Measurements from ENCODE around the gene EBF3.

Gene EBF3

DNA sequence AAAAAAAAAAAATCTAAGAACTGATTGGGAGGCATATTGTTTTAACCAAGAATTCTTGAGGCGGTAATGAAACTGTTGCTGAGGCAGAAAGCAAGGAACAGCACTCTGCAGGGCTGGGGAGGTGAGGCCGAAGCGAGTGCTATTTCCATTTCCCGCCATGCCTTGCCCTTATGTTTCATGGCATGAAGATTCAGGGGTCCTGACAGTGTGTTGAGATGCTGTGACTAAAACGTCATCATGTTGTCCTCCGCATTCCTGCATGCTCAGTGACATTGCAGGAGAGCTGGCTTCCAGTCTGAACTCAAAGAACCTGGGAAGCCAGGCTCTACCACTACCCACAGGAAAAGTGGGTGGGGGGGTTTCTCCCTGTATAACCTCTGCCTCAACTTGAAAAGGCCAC is 85.2 kb downstream of the EBF3 start:
- no peak overlapping the region for H3K4me3 Mint-ChIP-seq
- H3K4me1 Mint-ChIP-seq (ENCODE audit: low read depth) = peaks cover 10% of the 10 kb centered on the region
- no peaks in the 10 kb centered on the region for H3K9me3 Mint-ChIP-seq
- H3K36me3 Mint-ChIP-seq (ENCODE audit: low read depth) = no peaks in the 10 kb centered on the region
- intact Hi-C loops (cut with micrococcal nuclease) = no loop called here
- peaks cover 2% of the 10 kb centered on the region for H3K27me3 Mint-ChIP-seq
- H3K27ac Mint-ChIP-seq = no peak overlapping the region

DNA sequence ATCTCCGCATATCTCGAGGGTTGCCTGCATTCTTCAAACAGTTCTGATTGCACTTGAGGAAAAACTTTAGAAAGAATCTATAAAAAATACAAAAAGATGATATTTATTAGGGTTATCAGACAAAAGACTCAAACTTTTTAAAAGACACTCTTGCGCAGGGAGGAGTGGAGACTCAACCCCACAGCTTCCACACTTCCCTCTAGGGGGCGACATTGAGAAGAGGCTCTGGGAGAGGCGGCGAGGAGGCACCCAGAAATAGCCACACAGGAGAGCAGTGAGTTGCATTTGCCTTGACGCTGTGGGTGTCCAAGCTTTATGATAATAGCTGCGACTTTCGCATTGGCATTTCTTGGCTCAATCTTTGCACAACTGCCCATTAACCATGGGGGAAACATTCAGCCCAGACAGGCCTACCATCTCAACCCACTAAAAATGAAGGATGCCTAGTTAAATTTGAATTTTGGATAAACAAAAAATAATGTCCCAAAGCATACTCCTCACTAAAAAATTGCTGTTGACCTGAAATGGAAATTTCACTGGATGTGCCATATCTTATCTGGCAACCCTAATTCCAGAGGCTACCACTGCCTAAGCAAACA is 86.2 kb downstream of the EBF3 start:
- H3K27ac Mint-ChIP-seq = no peak overlapping the region
- peaks cover 8% of the 10 kb centered on the region for H3K4me1 Mint-ChIP-seq (ENCODE audit: low read depth)
- peaks cover 2% of the 10 kb centered on the region for H3K27me3 Mint-ChIP-seq
- intact Hi-C loops (cut with micrococcal nuclease) = no loop called here
- no peak overlapping the region for H3K4me3 Mint-ChIP-seq
- no peaks in the 10 kb centered on the region for H3K36me3 Mint-ChIP-seq (ENCODE audit: low read depth)
- no peaks in the 10 kb centered on the region for H3K9me3 Mint-ChIP-seq

DNA sequence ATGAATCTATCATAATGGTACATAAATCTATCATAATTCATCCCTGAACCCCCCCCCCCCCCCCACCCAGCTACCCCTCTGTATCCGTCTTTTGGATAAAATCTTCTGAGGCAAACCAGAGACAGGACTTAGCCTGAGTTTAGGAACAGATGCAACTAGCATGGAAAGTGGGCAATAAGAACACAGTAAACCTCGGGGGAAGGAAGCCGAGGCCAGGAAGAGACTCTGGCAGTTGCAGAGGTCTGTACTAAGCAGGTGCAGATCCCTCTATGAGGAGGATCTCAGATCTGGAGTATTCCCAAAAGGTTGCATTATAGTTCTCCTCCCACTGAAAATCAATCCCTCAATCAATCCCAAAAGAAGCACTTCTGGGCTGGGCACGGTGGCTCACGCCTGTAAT is 87.2 kb downstream of the EBF3 start:
- H3K9me3 Mint-ChIP-seq = no peaks in the 10 kb centered on the region
- H3K27ac Mint-ChIP-seq = no peak overlapping the region
- H3K36me3 Mint-ChIP-seq (ENCODE audit: low read depth) = no peaks in the 10 kb centered on the region
- H3K27me3 Mint-ChIP-seq = peaks cover 2% of the 10 kb centered on the region
- no peak overlapping the region for H3K4me3 Mint-ChIP-seq
- intact Hi-C loops (cut with micrococcal nuclease) = no loop called here
- peaks cover 13% of the 10 kb centered on the region for H3K4me1 Mint-ChIP-seq (ENCODE audit: low read depth)

DNA sequence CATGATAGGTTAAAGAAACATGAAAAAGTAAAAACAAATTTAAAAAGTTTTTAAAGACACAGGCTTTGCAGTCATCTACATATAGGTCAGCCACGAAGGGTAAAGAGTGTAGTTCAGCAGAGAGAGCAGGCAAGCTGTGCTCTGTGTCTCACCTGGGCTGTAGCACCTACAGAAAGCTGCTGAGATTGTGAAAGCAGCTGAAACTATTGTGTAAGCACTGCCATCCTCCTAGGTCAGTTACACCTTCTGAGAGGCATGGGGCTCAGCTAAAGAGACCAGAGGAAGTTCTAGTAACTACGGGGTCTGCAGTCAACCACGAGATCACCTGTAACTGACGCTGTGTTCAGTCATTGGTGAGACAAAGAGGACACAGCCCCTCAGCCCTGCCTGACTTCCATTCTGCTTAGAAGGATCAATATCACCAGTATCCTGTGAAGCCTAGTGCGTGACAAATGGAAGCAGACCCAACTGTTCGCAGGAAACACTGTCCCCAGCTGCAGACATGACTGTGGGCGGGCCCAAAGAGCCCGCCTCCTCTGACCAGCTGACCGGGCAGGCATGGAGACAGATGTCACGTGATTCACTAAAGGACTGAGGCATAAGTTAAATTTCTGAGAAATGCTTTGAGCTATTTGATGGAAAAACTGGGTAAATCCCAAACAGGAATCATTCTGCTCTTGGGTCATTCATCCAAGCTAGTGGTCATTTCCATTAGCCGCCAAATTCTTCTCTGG is 87.9 kb downstream of the EBF3 start:
- H3K27ac Mint-ChIP-seq = no peak overlapping the region
- H3K4me1 Mint-ChIP-seq (ENCODE audit: low read depth) = peaks cover 13% of the 10 kb centered on the region
- H3K27me3 Mint-ChIP-seq = no peaks in the 10 kb centered on the region
- H3K4me3 Mint-ChIP-seq = no peak overlapping the region
- no peaks in the 10 kb centered on the region for H3K36me3 Mint-ChIP-seq (ENCODE audit: low read depth)
- intact Hi-C loops (cut with micrococcal nuclease) = no loop called here
- H3K9me3 Mint-ChIP-seq = no peaks in the 10 kb centered on the region

DNA sequence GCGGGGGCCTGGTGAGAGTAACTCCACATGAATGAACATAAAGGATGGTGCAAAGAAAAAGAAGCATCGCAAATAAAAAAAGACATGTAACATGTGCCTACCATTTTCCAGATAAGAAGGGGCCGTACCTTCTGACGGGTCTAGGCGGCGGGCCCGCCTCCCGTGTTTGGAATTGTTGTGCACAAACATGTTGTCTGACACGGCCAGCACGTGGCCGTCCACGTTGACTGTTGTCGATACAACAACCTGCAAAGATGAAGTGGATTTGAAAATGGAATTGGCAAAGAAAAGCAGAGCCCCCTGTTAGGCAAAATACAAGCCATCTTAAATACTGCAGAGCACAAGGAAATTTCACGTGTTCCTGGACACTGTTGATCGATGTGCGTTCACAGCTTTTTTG is 90.7 kb downstream of the EBF3 start:
- Mint-ChIP-seq H3K27ac (no peak overlapping the region), H3K4me3 (no peak overlapping the region), H3K36me3 (ENCODE audit: low read depth) (no peaks in the 10 kb centered on the region), H3K9me3 (no peaks in the 10 kb centered on the region), H3K27me3 (no peaks in the 10 kb centered on the region), H3K4me1 (ENCODE audit: low read depth) (peaks cover 19% of the 10 kb centered on the region)
- intact Hi-C loops (cut with micrococcal nuclease) = no loop called here

DNA sequence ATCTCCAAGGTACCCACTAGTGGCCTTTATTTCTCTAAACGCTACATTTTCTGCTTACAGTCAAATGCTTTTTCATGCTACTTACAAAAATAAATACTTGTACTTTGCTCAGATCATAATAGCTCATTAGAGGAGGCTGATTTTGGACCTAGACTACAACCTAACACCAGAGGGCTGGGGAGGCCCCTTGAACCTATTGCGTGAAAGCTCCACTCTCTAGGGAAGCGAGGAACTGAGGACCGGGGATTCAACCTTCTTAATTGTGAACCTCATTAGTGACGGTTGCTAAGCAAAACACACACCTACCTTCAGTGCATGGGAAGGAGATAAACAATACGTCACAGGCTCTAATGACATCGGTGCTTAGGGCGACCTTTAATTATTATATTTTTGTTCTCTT is 92.1 kb downstream of the EBF3 start:
- no peaks in the 10 kb centered on the region for H3K36me3 Mint-ChIP-seq (ENCODE audit: low read depth)
- no peaks in the 10 kb centered on the region for H3K27me3 Mint-ChIP-seq
- H3K9me3 Mint-ChIP-seq = no peaks in the 10 kb centered on the region
- no peak overlapping the region for H3K27ac Mint-ChIP-seq
- H3K4me1 Mint-ChIP-seq (ENCODE audit: low read depth) = peaks cover 19% of the 10 kb centered on the region
- intact Hi-C loops (cut with micrococcal nuclease) = no loop called here
- H3K4me3 Mint-ChIP-seq = no peak overlapping the region

DNA sequence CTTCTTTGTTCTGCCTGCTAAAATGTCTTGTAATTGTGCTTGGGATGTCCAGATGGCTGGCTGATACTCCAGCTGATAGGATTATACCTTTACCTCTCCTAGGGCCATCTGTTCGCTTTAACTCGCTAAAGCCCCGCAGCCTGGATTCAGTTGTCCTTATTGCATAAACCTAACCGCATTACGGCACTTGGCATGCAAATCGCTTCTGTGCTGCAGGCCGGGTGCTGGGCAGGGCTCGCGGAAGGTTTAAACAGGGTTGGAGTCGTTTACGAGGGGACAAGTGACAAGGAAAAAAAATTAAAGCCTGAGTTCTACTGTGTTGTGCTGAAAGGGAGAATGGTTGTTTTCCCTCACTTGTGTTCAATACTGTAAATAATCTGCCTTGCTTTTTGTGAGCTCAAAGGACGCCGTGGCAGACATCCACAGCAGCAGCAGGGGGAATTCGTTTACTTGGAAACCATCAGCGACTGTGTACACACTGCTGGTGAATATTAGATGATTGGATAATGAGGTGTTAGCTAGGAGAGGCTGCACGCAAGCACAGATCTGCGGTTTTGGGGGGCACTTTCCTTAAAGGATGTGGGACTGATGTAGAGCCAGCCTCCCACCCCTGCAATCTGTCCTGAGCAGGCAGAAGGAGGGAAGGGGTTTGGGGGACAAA is 93.0 kb downstream of the EBF3 start:
- Mint-ChIP-seq H3K9me3 (no peaks in the 10 kb centered on the region), H3K4me3 (peak overlapping the region; percentile 50), H3K36me3 (ENCODE audit: low read depth) (no peaks in the 10 kb centered on the region), H3K27me3 (no peaks in the 10 kb centered on the region), H3K4me1 (ENCODE audit: low read depth) (peaks cover 19% of the 10 kb centered on the region), H3K27ac (peak overlapping the region; percentile 71)
- intact Hi-C loops (cut with micrococcal nuclease) = no loop called here

DNA sequence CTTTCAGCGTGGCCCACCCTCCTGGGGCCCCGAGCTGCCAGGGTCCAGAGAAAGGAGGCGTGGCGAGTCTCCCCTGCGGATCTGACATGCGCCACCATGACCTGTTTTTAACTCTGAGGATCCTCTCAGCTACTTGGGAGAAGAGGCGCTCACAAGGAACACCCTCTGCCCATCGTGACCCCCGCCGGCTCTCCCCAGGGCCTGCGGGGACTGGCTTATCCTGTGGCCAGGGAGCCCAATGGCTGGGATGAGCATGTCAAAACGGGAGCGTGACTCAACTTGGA is 93.7 kb downstream of the EBF3 start:
- H3K27me3 Mint-ChIP-seq = no peaks in the 10 kb centered on the region
- no peak overlapping the region for H3K27ac Mint-ChIP-seq
- intact Hi-C loops (cut with micrococcal nuclease) = no loop called here
- H3K36me3 Mint-ChIP-seq (ENCODE audit: low read depth) = no peaks in the 10 kb centered on the region
- H3K4me3 Mint-ChIP-seq = no peak overlapping the region
- peaks cover 19% of the 10 kb centered on the region for H3K4me1 Mint-ChIP-seq (ENCODE audit: low read depth)
- no peaks in the 10 kb centered on the region for H3K9me3 Mint-ChIP-seq

DNA sequence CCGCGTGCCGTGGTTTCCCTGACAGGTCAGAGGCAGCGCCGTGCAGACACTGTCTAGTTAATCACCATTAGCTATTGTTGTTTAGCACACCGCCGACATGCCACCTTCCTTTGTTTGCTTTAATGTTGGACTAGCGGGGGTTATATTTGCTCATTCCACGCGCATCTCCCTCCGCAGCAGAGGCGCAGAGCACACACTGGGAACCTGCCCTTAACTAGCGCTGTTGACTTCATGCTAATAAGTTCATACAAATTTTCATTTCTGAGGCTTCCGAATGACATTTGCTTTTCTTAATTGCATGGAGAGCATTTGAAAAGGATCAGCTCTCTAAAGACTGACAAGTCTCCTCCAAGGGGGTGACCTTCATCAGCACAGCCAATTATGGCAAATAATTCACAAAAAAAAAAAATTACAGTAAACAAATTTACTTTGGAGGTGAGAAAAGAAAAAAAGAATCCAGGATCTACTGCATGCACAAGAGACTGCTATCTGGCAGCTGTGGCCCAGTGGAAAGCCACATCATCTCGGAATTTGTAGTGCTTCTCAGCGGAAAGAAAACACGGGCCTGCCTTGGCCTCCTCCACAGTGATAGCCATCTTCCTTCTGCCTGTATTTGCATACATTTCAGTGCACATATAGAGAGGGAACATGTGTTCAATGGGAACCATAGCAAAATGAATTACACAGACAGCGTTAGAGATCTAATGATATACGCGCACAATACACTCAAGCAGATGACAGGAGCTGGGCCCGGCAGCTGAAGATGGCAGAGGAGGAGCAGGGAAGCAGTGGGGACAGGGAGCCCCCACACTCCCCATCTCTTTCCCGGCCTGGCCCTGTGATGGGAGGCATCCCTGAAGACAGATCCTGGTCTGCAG is 94.2 kb downstream of the EBF3 start:
- intact Hi-C loops (cut with micrococcal nuclease) = no loop called here
- Mint-ChIP-seq H3K36me3 (ENCODE audit: low read depth) (no peaks in the 10 kb centered on the region), H3K27me3 (no peaks in the 10 kb centered on the region), H3K27ac (no peak overlapping the region), H3K4me3 (no peak overlapping the region), H3K9me3 (no peaks in the 10 kb centered on the region), H3K4me1 (ENCODE audit: low read depth) (peaks cover 19% of the 10 kb centered on the region)

DNA sequence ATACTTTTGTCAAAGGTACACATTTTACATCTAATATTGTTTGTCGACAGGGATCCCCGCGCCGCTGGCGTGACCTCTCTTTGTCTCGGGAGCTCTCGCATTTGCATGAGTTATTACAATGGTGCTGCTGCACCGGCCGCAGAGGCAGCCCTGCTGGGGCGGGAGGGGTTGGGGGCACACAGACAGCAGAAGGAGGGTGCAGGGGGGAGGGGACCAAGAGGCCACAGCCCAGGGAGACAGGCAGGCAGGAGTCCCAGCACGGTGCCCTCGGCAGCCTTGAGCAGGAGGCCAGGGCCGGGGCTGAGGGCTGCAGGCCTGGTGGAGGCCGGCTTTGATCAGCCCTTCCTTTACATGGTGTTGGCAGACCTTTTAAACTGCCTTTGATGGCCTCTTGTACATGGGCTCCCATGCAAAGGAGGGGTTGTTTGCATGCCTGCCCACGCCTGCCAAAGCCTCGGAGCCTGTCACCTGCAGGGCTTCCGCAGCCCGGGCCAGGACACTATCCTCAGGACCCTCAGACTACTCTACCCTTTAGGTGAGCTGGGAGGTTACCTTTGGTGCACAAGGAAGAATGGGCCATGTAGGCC is 95.5 kb downstream of the EBF3 start:
- H3K4me3 Mint-ChIP-seq = no peak overlapping the region
- no peak overlapping the region for H3K27ac Mint-ChIP-seq
- no peaks in the 10 kb centered on the region for H3K9me3 Mint-ChIP-seq
- no peaks in the 10 kb centered on the region for H3K27me3 Mint-ChIP-seq
- peaks cover 19% of the 10 kb centered on the region for H3K4me1 Mint-ChIP-seq (ENCODE audit: low read depth)
- intact Hi-C loops (cut with micrococcal nuclease) = no loop called here
- H3K36me3 Mint-ChIP-seq (ENCODE audit: low read depth) = no peaks in the 10 kb centered on the region

DNA sequence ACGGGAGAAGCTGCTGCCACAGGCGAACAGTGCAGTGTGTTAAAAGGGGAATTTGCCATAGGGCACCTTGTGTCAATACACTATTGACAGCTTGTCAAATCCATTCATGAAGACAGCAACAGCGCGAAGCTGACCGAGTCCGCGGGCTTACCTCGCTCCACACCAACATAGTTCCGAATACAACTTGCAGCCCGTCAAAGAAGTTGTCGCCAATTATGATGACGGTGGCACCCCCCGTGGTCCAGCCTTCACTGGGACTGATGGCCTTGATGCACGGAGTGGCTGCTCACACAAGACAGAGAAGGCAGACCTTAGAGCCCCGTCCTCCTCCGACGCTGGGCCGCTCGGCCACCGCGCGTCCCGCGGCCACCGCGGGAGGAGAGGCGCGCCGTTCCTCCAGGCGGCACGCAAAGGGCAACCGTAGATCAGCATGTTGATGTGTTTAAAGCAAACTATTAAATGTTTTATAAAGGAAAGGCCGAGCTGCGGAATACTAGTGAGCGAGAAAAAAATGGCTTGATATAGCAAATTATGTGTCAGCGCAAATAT is 96.4 kb downstream of the EBF3 start:
- no peak overlapping the region for H3K4me3 Mint-ChIP-seq
- no peaks in the 10 kb centered on the region for H3K36me3 Mint-ChIP-seq (ENCODE audit: low read depth)
- no peaks in the 10 kb centered on the region for H3K9me3 Mint-ChIP-seq
- intact Hi-C loops (cut with micrococcal nuclease) = no loop called here
- H3K4me1 Mint-ChIP-seq (ENCODE audit: low read depth) = peaks cover 16% of the 10 kb centered on the region
- no peaks in the 10 kb centered on the region for H3K27me3 Mint-ChIP-seq
- H3K27ac Mint-ChIP-seq = no peak overlapping the region

DNA sequence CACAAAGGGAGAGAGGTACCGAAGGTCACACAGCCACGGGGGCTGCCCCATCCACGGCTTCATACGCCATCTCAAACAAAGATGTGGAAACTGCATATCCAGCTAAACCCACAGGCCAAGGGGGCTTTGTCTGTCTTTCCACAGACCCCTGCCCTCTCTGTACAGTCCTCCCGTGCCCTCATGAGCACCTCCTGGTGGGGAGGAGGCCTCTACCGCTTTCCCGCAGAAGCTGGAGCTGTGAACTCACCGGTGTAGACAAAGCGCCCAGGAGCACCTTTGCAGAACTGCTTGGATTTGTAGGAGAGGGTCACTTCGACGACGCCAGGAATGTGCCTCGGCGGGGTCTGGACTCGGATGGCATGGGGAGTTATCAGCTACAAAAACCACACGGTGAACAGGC is 97.2 kb downstream of the EBF3 start:
- H3K27me3 Mint-ChIP-seq = no peaks in the 10 kb centered on the region
- peaks cover 4% of the 10 kb centered on the region for H3K9me3 Mint-ChIP-seq
- no peak overlapping the region for H3K4me3 Mint-ChIP-seq
- peaks cover 11% of the 10 kb centered on the region for H3K4me1 Mint-ChIP-seq (ENCODE audit: low read depth)
- H3K36me3 Mint-ChIP-seq (ENCODE audit: low read depth) = no peaks in the 10 kb centered on the region
- H3K27ac Mint-ChIP-seq = no peak overlapping the region
- intact Hi-C loops (cut with micrococcal nuclease) = no loop called here

DNA sequence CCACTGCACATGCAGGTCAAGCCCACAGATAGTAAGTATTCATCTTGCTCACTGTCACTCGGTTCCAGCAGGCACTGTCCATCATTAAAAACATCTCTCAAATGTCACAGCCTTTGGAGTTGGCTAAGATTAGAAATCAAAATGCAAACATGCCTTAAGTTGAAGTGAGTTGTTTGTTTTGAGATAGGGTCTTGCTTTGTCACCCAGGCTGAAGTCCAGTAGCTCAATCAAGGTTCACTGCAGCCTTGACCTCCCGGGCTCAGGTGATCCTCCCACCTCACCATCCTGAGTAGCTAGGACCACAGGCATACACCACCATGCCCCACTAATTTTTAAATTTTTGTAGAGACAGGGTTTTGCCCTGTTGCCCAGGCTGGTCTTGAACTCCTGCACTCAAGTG is 98.1 kb downstream of the EBF3 start:
- Mint-ChIP-seq H3K9me3 (peaks cover 12% of the 10 kb centered on the region), H3K36me3 (ENCODE audit: low read depth) (no peaks in the 10 kb centered on the region), H3K27me3 (no peaks in the 10 kb centered on the region), H3K4me1 (ENCODE audit: low read depth) (peaks cover 5% of the 10 kb centered on the region), H3K27ac (no peak overlapping the region), H3K4me3 (no peak overlapping the region)
- intact Hi-C loops (cut with micrococcal nuclease) = no loop called here

DNA sequence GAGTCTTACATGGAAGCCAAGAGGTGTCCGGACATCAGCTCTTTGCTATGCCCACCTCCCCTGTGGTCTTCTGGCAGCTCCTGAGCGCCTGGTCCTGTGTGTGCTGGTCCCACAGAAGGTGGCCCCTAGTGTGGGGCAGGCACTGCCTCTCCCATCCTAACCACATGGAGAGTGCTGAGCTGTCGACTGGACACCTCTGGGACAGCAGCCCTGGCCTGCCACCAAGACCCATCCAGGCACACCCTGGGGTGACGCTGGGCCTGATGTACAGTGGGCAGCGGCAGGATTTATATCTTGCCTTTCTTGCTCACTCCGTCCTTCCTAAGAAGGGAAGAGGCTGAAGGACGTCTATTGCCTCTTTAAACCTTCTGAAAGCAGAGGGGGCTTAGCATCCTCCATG is 98.7 kb downstream of the EBF3 start:
- Mint-ChIP-seq H3K9me3 (peaks cover 12% of the 10 kb centered on the region), H3K4me1 (ENCODE audit: low read depth) (no peaks in the 10 kb centered on the region), H3K27ac (no peak overlapping the region), H3K27me3 (no peaks in the 10 kb centered on the region), H3K4me3 (no peak overlapping the region), H3K36me3 (ENCODE audit: low read depth) (no peaks in the 10 kb centered on the region)
- intact Hi-C loops (cut with micrococcal nuclease) = no loop called here

All from dendritic cell treated with granulocyte-macrophage colony-stimulating factor and Interleukin-4, amounts not matched to agents 40 ng/mL and 50 ng/mL, for 4 days (primary cell).